ENCODE results near the gene HYLS1.
"Not testable (repeated sequence)": the region's sequence is repeated elsewhere in the genome, so short reads cannot be mapped to it uniquely, and the experiment has no call there.

Gene HYLS1

DNA sequence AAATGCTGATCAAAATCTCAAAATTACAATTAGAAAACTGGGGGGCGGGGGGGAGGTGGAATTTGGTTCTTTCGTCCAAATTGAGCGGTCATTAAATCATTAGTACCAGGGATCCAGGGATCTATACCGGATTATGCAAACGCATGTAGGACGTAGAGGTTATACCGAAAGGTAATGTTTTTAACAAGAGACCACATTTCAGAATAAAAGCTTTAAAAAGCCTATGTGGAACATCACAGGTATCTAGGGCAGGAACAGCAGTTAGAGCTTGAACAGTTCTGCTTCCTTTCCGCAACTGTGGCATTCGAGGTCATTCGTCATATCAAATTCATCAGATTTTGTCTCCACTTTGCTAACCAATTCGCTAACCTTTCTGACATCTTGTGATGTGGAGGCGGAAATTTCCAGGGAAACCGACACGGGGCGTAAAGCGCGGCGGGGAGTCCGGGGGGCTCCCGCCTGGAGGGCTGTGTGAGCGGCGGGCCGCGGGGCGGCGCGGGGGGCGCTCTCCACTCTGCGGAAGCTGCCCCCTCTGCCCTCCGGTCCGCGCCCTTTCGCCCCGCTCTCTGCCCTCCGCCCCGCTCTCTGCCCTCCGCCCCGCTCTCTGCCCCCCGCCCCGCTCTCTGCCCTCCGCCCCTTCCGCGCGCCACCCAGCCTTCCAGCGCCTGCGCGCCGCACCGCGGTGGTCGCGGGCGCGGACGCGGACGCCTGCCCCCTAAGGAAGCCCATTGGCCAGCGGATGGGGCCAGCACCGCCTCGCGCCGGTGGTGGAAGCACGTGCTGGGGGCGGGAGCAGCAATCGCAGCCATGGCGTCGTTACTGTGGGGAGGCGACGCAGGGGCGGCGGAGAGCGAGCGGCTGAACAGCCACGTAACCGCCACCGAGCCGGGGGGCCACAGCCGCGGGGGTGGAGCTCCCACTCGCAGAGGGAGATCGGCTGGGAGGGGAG, 16.5 kb downstream of the HYLS1 start, which contains the start of gene DDX25:
DDX25 (plus strand) TSS at position 798 of the 949 bp plus-strand sequence; CDS start at position 808, 10 bp downstream.
- DNase-seq = peak in 1 of 2 donors; percentile 10

DNA sequence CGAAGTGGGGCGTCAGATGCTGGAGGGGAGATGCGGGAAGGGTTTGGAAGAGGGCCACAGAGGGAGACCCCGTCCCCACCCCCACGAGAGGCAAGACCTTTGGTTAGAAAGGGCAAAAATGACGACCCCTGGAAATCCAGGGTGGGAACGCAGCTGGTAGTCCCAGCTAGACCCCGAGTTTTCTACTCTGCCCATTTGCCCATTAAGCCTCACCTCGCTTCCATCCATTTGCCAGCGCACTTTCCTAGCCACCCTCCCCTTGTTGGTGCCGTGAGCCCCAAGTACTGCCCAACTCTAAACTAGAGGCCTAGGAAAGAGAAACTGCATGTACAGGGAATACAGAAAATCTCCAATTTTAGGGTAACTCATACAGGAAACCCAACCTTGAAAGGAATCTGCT, 17.2 kb downstream of the HYLS1 start:
- DNase-seq = no peak

GRCh38 chr11:125910226-125910849, 22.9 kb downstream of the HYLS1 start:
- DNase-seq = no peak

GRCh38 chr11:125914601-125915000, 27.1 kb downstream of the HYLS1 start:
- not testable (repeated sequence) for DNase-seq

DNA sequence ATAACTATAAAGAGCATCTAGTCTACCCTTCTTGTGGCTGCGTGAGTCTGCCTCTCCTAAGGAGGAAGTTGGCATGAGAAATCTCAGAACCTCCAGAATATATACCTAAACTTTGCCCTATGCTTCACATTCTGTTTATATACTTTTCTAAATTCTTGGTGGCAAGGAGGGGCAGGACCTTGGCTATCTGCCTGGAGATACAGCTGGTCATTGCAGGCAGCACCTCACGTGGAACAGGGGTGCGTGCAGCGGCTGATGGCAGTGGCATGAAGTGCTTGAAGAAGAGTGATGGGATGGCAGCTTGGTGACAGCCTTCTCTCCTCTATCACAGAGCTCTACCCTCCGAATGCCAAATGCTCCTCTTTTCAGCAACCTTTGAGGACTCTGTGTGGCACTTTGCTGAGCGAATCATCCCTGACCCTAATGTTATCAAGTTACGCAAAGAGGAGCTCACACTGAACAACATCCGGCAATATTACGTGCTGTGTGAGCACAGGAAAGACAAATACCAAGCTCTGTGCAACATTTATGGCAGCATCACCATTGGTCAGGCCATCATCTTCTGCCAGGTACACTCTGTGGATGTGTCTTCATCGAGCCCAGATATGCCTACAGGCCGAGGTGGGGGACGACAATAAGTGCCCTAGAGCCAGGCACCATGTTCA, 29.3 kb downstream of the HYLS1 start:
- no peak for DNase-seq

GRCh38 chr11:125918140-125918840, 30.8 kb downstream of the HYLS1 start:
- DNase-seq = no peak

DNA sequence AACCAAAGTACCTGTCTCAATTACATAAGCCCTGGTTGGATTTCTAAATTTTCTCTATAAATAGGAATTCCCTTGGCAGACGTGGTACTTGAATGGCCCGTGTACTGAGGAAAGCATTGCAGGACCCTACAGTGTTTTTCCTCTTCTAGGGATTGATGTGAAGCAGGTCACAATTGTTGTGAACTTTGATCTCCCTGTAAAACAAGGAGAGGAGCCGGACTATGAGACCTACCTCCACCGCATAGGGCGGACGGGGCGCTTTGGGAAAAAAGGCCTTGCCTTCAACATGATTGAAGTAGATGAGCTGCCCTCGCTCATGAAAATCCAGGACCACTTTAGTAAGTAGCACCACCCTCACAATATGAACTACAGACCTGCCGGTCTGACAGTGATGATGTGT, 33.6 kb downstream of the HYLS1 start:
- DNase-seq = no peak

GRCh38 chr11:125922156-125922555, 34.7 kb downstream of the HYLS1 start:
- no peak for DNase-seq

- peak; percentile 13 to 56 for DNase-seq
Observed at GRCh38 chr11:125923012-125923579, 35.6 kb downstream of the HYLS1 start.

GRCh38 chr11:125923633-125924032, 36.2 kb downstream of the HYLS1 start:
- DNase-seq = no peak

DNA sequence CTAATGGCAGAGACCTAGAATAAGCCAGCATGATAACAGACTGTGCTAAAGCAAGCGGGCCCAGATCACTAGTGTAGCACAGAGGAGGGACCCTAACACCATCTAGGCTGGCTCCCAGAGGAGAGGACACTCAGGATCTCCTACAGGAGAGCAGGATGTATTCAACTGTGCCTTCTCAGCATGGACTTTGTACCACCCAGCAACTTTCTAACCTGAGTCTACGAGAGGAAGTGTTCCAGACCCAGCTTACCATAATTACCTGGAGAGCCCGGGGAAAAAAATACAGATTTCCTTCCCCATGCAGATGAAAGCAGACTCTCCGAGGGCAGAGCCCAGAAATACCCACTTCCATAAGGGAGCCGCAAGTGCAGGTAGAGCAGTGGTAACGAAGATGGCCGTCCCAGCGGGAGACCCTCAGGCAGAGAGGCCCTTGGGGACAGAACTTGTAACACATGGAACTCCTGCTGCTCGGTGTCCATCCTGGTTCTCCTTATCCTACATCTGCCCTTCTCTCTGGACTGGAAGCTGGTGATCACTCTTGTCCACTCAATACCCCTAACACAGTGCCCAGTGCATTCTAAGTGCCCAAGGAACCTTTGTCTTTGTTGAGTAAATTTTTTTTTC, 37.0 kb downstream of the HYLS1 start:
- no peak for DNase-seq

- no peak for DNase-seq
Observed at GRCh38 chr11:125925247-125925740, 37.8 kb downstream of the HYLS1 start.

- no peak for DNase-seq
Observed at GRCh38 chr11:125925804-125926203, 38.3 kb downstream of the HYLS1 start.

- no peak for DNase-seq
Observed at GRCh38 chr11:125926682-125927081, 39.2 kb downstream of the HYLS1 start.

DNA sequence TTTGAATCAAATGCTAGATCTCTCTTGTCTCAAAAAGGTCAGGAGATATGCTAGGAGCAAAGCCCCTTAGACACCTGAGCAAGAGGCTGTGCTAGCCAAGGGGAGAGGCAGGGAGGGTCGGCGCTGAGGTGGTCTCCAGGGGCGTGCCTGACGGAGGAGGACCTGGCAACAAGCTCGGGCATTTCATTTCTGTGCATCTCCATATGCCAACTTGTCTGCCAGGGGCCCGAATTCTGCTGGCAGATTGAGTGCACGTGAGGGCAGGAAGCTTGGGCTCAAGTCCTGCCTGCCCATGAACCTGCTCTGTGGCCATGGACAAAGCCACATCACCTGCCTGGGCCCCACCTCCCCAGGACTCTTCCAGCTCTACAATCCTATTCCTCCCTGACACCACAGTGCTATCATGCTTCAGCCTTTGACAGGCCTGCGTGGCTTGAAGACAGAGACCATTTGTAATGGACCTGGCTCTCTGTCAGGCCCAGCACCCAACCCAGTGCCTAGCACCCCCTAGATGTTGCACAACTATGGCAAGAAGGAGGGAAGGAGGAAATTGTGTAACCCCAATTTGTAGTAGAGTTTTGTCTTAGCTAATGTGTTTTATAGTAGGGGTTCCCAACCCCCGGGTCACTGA, 42.1 kb downstream of the HYLS1 start:
- no peak for DNase-seq

DNA sequence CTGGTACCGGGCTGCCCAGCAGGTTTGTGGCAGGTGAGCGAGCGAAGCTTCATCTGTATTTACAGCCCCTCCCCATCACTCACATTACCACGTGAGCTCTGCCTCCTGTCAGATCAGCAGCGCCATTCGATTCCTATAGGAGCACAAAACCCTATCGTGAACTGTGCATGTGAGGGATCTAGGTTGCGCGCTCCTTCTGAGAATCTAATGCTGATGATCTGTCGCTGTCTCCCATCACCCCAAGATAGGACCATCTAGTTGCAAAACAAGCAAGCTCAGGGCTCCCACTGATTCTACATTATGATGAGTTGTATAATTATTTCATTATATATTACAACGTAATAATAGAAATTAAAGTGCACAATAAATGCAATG, 42.6 kb downstream of the HYLS1 start:
- no peak for DNase-seq

GRCh38 chr11:125931116-125931515, 43.6 kb downstream of the HYLS1 start:
- no peak for DNase-seq

DNA sequence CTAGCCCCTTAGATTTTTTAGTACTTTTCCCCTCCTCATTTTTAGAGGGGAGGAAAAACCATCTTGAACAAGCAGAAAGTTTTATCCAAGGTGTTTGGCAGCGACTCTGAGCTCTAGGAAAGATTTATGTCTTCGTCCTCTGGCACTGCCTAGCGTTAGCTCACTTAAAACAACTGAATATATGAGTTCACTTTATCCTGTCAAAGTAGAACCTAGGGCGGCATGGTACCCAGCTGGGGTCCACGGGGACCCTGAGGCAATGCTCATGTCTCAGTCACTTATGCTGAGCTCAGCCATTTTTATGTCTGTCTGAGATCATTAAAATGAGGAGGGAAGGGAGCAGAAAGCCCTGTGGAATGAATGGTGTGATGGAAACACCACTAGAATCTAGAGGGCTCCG, 44.2 kb downstream of the HYLS1 start:
- DNase-seq = no peak

- DNase-seq = no peak
Observed at GRCh38 chr11:125932301-125932700, 44.8 kb downstream of the HYLS1 start.

- no peak for DNase-seq
Observed at GRCh38 chr11:125933030-125933813, 45.8 kb downstream of the HYLS1 start.

GRCh38 chr11:125934473-125934872, 47.0 kb downstream of the HYLS1 start:
- DNase-seq = no peak

All from activated CD4-positive, alpha-beta T cell treated with anti-CD3 and anti-CD28 coated beads for 4 hours (primary cell).